Right atrium auricular region (tissue), 2 donors: ENCODE data around the gene TTLL11. TPM values are rescaled to one million over a fixed set of nuclear protein-coding genes. Genes with fewer than 3 reads are reported as not detected.

Source experiments
- DNase-seq: peaks from one replicate; pipeline ENCODE4 v3.0.0-alpha.2; 2019; ENCODE audit warnings: low spot score
- H3K27ac ChIP-seq, 2 donors: fragments of 200-600 bp; sonication (generic); 1 replicate in 1 of 2; 2 replicates in 1 of 2; pipeline ENCODE4 v1.5.1; 2016 to 2019
- H3K27me3 ChIP-seq, 2 donors: fragments of 200-600 bp; sonication (generic); one replicate each; pipeline versions ENCODE4 v1.5.1 to v1.6.0; 2017 to 2019
- H3K36me3 ChIP-seq: fragments of 200-600 bp; sonication (generic); one replicate; pipeline ENCODE4 v1.5.1; 2016
- H3K4me1 ChIP-seq, 2 donors: fragments of 200-600 bp; sonication (generic); one replicate each; pipeline versions ENCODE4 v1.5.1 to v1.6.0; 2017 to 2019
- H3K4me3 ChIP-seq, 2 donors: fragments of 200-600 bp; sonication (generic); 1 replicate in 1 of 2; 2 replicates in 1 of 2; pipeline ENCODE4 v1.5.1; 2017 to 2019; ENCODE audit warnings: mild to moderate bottlenecking in 1 of 2, moderate library complexity in 1 of 2
- H3K9me3 ChIP-seq, 2 donors: fragments of 200-600 bp; sonication (generic); one replicate each; pipeline ENCODE4 v1.5.1; 2019
- total RNA-seq, 2 donors: library from RNA; depleted of rRNA; stranded (reverse); fragments of >200 nt; gene quantifications; one replicate each; pipeline ENCODE4 v1.1.0, GENCODE V29; 2016
- TF ChIP-seq, protein P1 (sequence below), 2 donors: fragments of 200-600 bp; sonication (generic); IDR thresholded peaks; one replicate each; pipeline ENCODE4 v1.5.1; 2019; ENCODE audit warnings: antibody characterized with exemption in 2 of 2

The TTLL11 gene
- total RNA-seq, 2 donors from 2014 or later = 5.9 to 7.8 TPM

DNA sequence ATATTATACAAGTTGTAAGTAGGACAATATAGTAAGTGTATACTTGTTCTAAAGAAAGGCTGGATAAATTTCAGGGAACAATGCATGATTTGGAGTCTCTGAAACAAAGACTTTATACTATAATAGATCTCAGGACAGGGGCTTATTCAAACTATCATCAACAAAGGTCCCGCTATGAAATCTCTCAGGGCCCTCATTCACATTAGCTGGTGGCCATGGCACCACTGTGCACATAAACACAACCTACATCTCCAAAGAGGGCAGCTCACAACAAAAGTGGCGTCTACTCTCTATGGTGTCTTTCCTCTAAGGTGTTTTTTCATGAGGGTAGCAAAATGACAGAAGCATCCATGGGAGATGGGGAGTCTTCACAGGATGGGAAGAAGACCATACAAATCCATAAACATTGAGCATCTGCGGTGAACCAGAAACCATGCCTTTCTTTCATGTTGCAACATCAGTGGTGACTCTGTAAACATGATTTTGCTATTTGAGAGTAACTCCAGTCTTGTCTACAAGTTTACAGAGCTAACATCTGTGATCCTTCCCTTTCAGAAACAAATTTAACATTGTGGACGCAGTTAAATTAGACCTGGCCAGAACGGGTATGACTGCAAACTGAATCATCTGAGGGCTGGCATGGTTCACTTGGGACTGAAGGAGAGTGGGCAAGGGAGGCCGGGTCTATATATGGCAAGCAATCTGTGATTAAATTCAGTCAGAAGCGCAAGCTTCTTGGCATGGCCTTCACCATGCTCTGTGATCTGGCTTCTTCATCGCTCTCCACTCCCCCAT, 5.5 kb downstream of the TTLL11 start:
- Histone ChIP-seq H3K4me1 (peaks cover 0 to 28% of the 10 kb centered on the region in 2 donors), H3K36me3 (no peaks in the 10 kb centered on the region), H3K27me3 (no peaks in the 10 kb centered on the region), H3K9me3 (no peaks in the 10 kb centered on the region), H3K4me3 (no peak overlapping the region), H3K27ac (no peak overlapping the region)
- TF ChIP-seq, protein P1, sequence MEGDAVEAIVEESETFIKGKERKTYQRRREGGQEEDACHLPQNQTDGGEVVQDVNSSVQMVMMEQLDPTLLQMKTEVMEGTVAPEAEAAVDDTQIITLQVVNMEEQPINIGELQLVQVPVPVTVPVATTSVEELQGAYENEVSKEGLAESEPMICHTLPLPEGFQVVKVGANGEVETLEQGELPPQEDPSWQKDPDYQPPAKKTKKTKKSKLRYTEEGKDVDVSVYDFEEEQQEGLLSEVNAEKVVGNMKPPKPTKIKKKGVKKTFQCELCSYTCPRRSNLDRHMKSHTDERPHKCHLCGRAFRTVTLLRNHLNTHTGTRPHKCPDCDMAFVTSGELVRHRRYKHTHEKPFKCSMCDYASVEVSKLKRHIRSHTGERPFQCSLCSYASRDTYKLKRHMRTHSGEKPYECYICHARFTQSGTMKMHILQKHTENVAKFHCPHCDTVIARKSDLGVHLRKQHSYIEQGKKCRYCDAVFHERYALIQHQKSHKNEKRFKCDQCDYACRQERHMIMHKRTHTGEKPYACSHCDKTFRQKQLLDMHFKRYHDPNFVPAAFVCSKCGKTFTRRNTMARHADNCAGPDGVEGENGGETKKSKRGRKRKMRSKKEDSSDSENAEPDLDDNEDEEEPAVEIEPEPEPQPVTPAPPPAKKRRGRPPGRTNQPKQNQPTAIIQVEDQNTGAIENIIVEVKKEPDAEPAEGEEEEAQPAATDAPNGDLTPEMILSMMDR (IDR thresholded peaks at IDR 0.05) = no peak
- DNase-seq = peak; percentile 30

DNA sequence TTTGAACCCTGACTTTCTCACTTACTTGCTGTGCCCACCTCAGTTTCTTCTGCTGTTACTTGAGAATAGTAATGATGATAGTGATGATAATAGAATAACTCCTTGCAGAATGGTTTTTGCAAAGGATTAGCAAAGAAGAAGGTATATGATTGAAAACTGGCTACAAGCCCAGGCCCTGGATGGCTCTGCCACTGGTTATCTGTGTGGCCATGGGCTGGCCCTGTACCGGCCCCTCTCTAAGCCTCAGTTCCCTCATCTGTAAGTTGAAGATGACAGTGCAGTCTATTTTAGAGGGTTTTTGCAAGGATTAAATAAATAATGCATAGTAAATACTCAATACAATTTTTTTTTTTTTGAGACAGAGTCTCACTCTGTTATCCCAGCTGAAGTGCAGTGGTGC, 6.2 kb downstream of the TTLL11 start:
- no peak for DNase-seq
- no peaks in the 10 kb centered on the region for H3K9me3 ChIP-seq
- no peak overlapping the region for H3K4me3 ChIP-seq
- H3K4me1 ChIP-seq = peaks cover 0 to 21% of the 10 kb centered on the region in 2 donors
- H3K36me3 ChIP-seq = no peaks in the 10 kb centered on the region
- TF ChIP-seq, protein P1 (IDR thresholded peaks at IDR 0.05) = no peak
- no peaks in the 10 kb centered on the region for H3K27me3 ChIP-seq
- H3K27ac ChIP-seq = no peak overlapping the region

DNA sequence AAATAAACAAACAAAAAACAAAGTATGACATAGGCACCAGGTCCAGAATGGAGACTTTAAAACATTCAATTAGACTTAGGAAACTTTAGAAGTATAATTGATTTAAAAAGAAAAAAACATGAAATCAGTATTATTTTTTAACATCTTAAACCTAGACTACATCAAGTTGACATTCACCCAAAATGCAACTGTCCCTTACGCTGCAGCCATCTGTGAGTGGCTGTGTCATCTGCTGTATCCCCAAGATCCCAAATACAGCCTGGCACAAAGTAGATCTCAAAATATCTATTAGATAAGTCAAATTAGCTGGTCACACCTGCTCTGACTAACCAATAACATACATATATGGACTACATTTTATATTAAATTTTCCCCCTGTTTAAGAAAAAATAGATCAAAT, 7.8 kb downstream of the TTLL11 start:
- Histone ChIP-seq H3K4me3 (no peak overlapping the region), H3K9me3 (no peaks in the 10 kb centered on the region), H3K27ac (no peak overlapping the region), H3K36me3 (no peaks in the 10 kb centered on the region), H3K4me1 (peaks cover 0 to 6% of the 10 kb centered on the region in 2 donors), H3K27me3 (no peaks in the 10 kb centered on the region)
- no peak for DNase-seq
- TF ChIP-seq, protein P1 (IDR thresholded peaks at IDR 0.05) = no peak

DNA sequence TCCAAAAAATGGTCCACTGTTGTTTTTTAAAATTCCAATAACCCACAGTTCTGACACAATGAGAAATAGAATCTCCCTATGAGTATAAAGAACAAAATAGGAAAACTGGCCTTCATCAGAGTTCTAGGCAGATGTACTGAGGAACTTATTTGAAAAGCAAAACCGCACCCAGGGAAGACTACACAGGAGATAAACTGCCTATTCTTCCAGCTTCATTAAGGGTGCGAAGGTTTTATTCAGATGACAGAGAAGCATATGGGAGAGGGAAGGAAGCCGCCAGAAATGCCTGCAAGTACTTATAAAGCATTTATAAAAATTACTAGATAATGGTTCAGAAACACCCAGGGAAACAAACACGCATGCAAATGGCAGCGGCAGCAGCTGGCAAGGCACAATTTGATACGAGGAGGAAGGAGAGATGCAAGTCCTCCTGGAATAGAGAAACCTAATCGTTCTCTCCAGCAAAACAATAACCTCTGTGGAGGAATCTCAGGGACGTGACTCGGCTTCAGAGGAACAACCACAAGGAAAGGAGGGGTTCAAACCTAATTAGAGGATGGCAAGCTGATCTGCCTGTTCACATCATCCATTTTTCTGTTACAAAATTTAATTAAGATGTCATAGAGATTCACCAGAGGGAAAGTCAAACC, 9.0 kb downstream of the TTLL11 start:
- H3K4me3 ChIP-seq = no peak overlapping the region
- no peak overlapping the region for H3K27ac ChIP-seq
- no peak for DNase-seq
- H3K9me3 ChIP-seq = no peaks in the 10 kb centered on the region
- TF ChIP-seq, protein P1 (IDR thresholded peaks at IDR 0.05) = no peak
- H3K27me3 ChIP-seq = no peaks in the 10 kb centered on the region
- no peaks in the 10 kb centered on the region for H3K36me3 ChIP-seq
- peaks cover 0 to 6% of the 10 kb centered on the region in 2 donors for H3K4me1 ChIP-seq

DNA sequence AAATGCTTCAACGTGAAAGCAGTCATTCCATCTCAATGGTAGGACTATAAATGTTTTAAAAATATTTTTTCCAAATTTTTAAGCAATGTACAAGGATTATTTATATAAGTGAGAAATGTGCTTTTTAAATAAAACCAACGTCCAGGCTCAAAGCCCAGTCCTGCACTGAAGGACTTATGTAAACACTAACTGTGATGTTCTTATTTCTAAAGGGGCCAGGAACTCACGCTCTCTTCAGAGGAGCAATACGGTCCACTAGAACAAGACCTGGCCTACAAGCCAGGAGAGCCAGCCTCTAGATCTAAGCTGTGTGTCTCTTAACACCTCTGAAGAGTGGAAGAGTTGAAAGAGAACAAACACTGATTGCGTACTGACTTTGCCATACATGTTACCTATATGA, 12.1 kb downstream of the TTLL11 start:
- no peaks in the 10 kb centered on the region for H3K36me3 ChIP-seq
- TF ChIP-seq, protein P1 (IDR thresholded peaks at IDR 0.05) = no peak
- no peak overlapping the region for H3K4me3 ChIP-seq
- H3K9me3 ChIP-seq = peaks cover 0 to 16% of the 10 kb centered on the region in 2 donors
- peaks cover 0 to 3% of the 10 kb centered on the region in 2 donors for H3K4me1 ChIP-seq
- DNase-seq = no peak
- H3K27me3 ChIP-seq = no peaks in the 10 kb centered on the region
- H3K27ac ChIP-seq = no peak overlapping the region
